Measurements from ENCODE around the gene TOR1AIP2. TPM values are rescaled to one million over a fixed set of nuclear protein-coding genes. Genes with fewer than 3 reads are reported as not detected.
A peak's percentile ranks its signal among the peaks of the same experiment; 100 is the strongest.

Gene TOR1AIP2
- total and polyA plus RNA-seq, 2 of the 13 experiments (the other 11 are each of a cell fraction or from before 2014, with no cell fraction given): 35.2 to 65.8 TPM

GRCh38 chr1:179867493-179868330 is 9.9 kb downstream of the TOR1AIP2 start:
- ATAC-seq: peak; percentile 96
- in situ Hi-C loops (cut with HindIII; ENCODE audit: extremely low pct_ligation_motif_present, low pct_unique_long_range_greater_than_20kb): no loop called here
- WGBS (ENCODE audit: low lambda C conversion rate): 64% methylated on average over 1 of the region's 1 CpG

More at GRCh38 chr1:179867493-179868330, 9.9 kb downstream of the TOR1AIP2 start:
- Histone ChIP-seq H3K9ac (ENCODE audit: insufficient read depth, low read depth, low read length) (no peak overlapping the region), H3K9me3 (ENCODE audit: low read length) (no peaks in the 10 kb centered on the region), H4K20me1 (ENCODE audit: insufficient read depth, low read length) (peaks cover 65% of the 10 kb centered on the region), H3K4me2 (ENCODE audit: low read depth, low read length) (no peak overlapping the region), H3K27ac (ENCODE audit: extremely low read length, insufficient read depth, low read length) (no peak overlapping the region), H2AFZ (ENCODE audit: low read length) (no peak overlapping the region), H3K36me3 (replicated peaks in 1 of 2; ENCODE audit: control insufficient read depth in 1 of 2, insufficient read depth in 2 of 2, low read length in 2 of 2) (peaks cover 12 to 65% of the 10 kb centered on the region in 2 experiments), H3K4me3 (replicated peaks in 1 of 3; ENCODE audit: insufficient read depth in 1 of 3, low read depth in 2 of 3, low read length in 3 of 3) (no peak overlapping the region), H3K79me2 (ENCODE audit: insufficient read depth, low read length) (peaks cover 52% of the 10 kb centered on the region), H3K27me3 (ENCODE audit: control insufficient read depth in 1 of 2, insufficient read depth in 2 of 2, low read length in 2 of 2) (no peaks in the 10 kb centered on the region), H3K4me1 (ENCODE audit: insufficient read depth, low read length) (peaks cover 25% of the 10 kb centered on the region)
- DNase-seq (ENCODE audit: low spot score): peak; percentile 58
- BruUV-seq (replicated peaks): no TSS peak
- ChIA-PET CTCF (ENCODE audit: low intra/inter-chr PET ratio, low total read pairs) (interaction anchor here (0.7 to 1.0 kb wide), 2 partner anchors 15 to 311 kb away, joined by 4 read pairs; no protein-coding TSS in a partner anchor), POLR2A (interaction anchor here (1.4 to 2.4 kb wide), 3 partner anchors 10 to 86 kb away, joined by 3 to 13 read pairs (median 4); partner anchors contain the start of genes TOR1AIP1 and TOR1AIP2)
- peak; percentile 53 for FAIRE-seq
- TF ChIP-seq RBM22 (optimal IDR thresholded peaks at IDR 0.05; ENCODE audit: low read length) (peak; percentile 60), ESRRA (CRISPR knock-in tag; IDR thresholded peaks at IDR 0.05; ENCODE audit: low read depth) (no peak), RBM39 (IDR thresholded peaks at IDR 0.05; ENCODE audit: low read depth, low read length, poor library complexity, severe bottlenecking) (no peak), STAG1 (CRISPR knock-in tag; IDR thresholded peaks at IDR 0.05) (peak; percentile 71), ZBTB1 (CRISPR knock-in tag; IDR thresholded peaks at IDR 0.05; ENCODE audit: borderline replicate concordance) (no peak), CTCF (CRISPR knock-in tag; IDR thresholded peaks at IDR 0.05) (peak; percentile 71), ASH2L (IDR thresholded peaks at IDR 0.05; ENCODE audit: insufficient read length, low read depth, low read length) (peak; percentile 27), SMC3 (IDR thresholded peaks at IDR 0.05; ENCODE audit: low read length) (peak; percentile 77), RAD21 (CRISPR knock-in tag; IDR thresholded peaks at IDR 0.05) (peak; percentile 54), XRCC5 (optimal IDR thresholded peaks at IDR 0.05; ENCODE audit: low read length) (peak; percentile 37), SAP130 (CRISPR knock-in tag; IDR thresholded peaks at IDR 0.05; ENCODE audit: low read depth) (0 out of 2 replicates have a peak, but pooled peaks have one; percentile 10)
- TF ChIP-seq, protein P1, sequence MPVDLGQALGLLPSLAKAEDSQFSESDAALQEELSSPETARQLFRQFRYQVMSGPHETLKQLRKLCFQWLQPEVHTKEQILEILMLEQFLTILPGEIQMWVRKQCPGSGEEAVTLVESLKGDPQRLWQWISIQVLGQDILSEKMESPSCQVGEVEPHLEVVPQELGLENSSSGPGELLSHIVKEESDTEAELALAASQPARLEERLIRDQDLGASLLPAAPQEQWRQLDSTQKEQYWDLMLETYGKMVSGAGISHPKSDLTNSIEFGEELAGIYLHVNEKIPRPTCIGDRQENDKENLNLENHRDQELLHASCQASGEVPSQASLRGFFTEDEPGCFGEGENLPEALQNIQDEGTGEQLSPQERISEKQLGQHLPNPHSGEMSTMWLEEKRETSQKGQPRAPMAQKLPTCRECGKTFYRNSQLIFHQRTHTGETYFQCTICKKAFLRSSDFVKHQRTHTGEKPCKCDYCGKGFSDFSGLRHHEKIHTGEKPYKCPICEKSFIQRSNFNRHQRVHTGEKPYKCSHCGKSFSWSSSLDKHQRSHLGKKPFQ (CRISPR knock-in tag; IDR thresholded peaks at IDR 0.05; ENCODE audit: insufficient replicate concordance): no peak
- intact Hi-C loops (cut with micrococcal nuclease; ENCODE audit: unreplicated experiment): loop anchor here (1.0 kb wide), 4 partner anchors 16 to 311 kb away; partner anchors contain the start of gene CEP350

Data from HepG2 (cell line).